HCT116 (cell line): Measurements from ENCODE around the gene IMPACT.

Source experiments
- CTCF ChIP-seq, 3 experiments: fragments of 200-600 bp in 1 of 3; sonication (generic) in 1 of 3; IDR thresholded peaks in 2 of 3; conservative IDR thresholded peaks in 1 of 3; 2 replicates each; pipeline ENCODE4 v1.5.1; 2012 to 2017; ENCODE audit warnings: low read depth in 2 of 3, low read length in 2 of 3, antibody characterized with exemption in 1 of 3, borderline replicate concordance in 1 of 3, control low read depth in 1 of 3, mild to moderate bottlenecking in 1 of 3, mixed read lengths in 1 of 3, mixed run types in 1 of 3, moderate library complexity in 1 of 3; ENCODE audit not compliant: insufficient read depth in 1 of 3
- EGR1 ChIP-seq: IDR thresholded peaks from 2 replicates; pipeline ENCODE4 v1.6.1; 2012; ENCODE audit warnings: low read depth
- MAX ChIP-seq: IDR thresholded peaks from 2 replicates; pipeline ENCODE4 v1.6.1; 2012
- POLR2A ChIP-seq: IDR thresholded peaks from 2 replicates; pipeline ENCODE4 v1.7.0; 2011; ENCODE audit warnings: borderline replicate concordance; ENCODE audit not compliant: insufficient read depth, insufficient read length; ENCODE audit errors: extremely low read depth
- RAD21 ChIP-seq: IDR thresholded peaks from 2 replicates; pipeline ENCODE4 v1.6.1; 2012; ENCODE audit warnings: low read depth, mild to moderate bottlenecking
- REST ChIP-seq: IDR thresholded peaks from 2 replicates; pipeline ENCODE4 v1.6.1; 2012; ENCODE audit warnings: low read depth
- ZFX ChIP-seq: fragments of 450-650 bp; IDR thresholded peaks from 2 replicates; pipeline ENCODE4 v1.6.1; 2017

GRCh38 chr18:24426398-24427294 lies at the start of gene IMPACT:
- TF ChIP-seq MAX (peak; percentile 92), REST (no peak), POLR2A (peak; percentile 79), CTCF (IDR thresholded peaks at IDR 0.05 in 2 of 3, conservative IDR thresholded peaks at IDR 0.05 in 1 of 3; ENCODE audit: borderline replicate concordance in 1 of 3, insufficient read depth in 1 of 3, low read depth in 2 of 3, low read length in 2 of 3) (no peak), ZFX (peak; percentile 94), EGR1 (peak; percentile 82), RAD21 (no peak)
